IPS DF 6.9 (cell line): Measurements from ENCODE around the gene FAM219A.
"Not testable (repeated sequence)": the region's sequence is repeated elsewhere in the genome, so short reads cannot be mapped to it uniquely, and the experiment has no call there.

ENCODE experiments used
- DNase-seq: peaks from one replicate; pipeline ENCODE4 v3.0.0-alpha.2; 2013; ENCODE audit warnings: low read depth, low spot score
- H3K27ac ChIP-seq: one replicate; pipeline ENCODE4 v1.5.1; 2013; ENCODE audit warnings: low read length, control low read depth
- H3K27me3 ChIP-seq: 2 replicates; pipeline ENCODE4 v1.6.1; 2013; ENCODE audit warnings: mild to moderate bottlenecking, low read length; ENCODE audit not compliant: control insufficient read depth, insufficient read depth
- H3K36me3 ChIP-seq: 2 replicates; pipeline ENCODE4 v1.6.1; 2013; ENCODE audit warnings: low read length; ENCODE audit not compliant: control insufficient read depth, insufficient read depth
- H3K4me1 ChIP-seq: 2 replicates; pipeline ENCODE4 v1.6.1; 2013; ENCODE audit warnings: low read length; ENCODE audit not compliant: control insufficient read depth, insufficient read depth
- H3K4me3 ChIP-seq: 2 replicates; pipeline ENCODE4 v1.5.1; 2013; ENCODE audit warnings: mild to moderate bottlenecking, low read length
- H3K9me3 ChIP-seq: 2 replicates; pipeline ENCODE4 v1.6.1; 2013; ENCODE audit warnings: low read length, inconsistent platforms; ENCODE audit not compliant: control insufficient read depth, insufficient read depth
- WGBS: extraction: QIAGEN DNeasy Blood & Tissue Kit; methylation state at CpG from one replicate; pipeline ENCODE4 v1.1.7; 2013; ENCODE audit warnings: mixed read lengths, missing lambda C conversion rate; ENCODE audit not compliant: insufficient read length, insufficient coverage; 5-methylcytosine and 5-hydroxymethylcytosine counted together

FAM219A gene

GRCh38 chr9:34485822-34486221 is 27.5 kb upstream of the FAM219A start:
- H3K4me3 ChIP-seq = no peak overlapping the region
- H3K4me1 ChIP-seq = no peaks in the 10 kb centered on the region
- H3K36me3 ChIP-seq = no peaks in the 10 kb centered on the region
- no peaks in the 10 kb centered on the region for H3K27me3 ChIP-seq
- no CpG with 5 or more reads among the region's 6 CpGs for WGBS
- no peak overlapping the region for H3K27ac ChIP-seq
- DNase-seq = no peak
- H3K9me3 ChIP-seq = no peaks in the 10 kb centered on the region

GRCh38 chr9:34484678-34485077 is 26.3 kb upstream of the FAM219A start:
- no peaks in the 10 kb centered on the region for H3K27me3 ChIP-seq
- no peak for DNase-seq
- no peak overlapping the region for H3K4me3 ChIP-seq

DNA sequence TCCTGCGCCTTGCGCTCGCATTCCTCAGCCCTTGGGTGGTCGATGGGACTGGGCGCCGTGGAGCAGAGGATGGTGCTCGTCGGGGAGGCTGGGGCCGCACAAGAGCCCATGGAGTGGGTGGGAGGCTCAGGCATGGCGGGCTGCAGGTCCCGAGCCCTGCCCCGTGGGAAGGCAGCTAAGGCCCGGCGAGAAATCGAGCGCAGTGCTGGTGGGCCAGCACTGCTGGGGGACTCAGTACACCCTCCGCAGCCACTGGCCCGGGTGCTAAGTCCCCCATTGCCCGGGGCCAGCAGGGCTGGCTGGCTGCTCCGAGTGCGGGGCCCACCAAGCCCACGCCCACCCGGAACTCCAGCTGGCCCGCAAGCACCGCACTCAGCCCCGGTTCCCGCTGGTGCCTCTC is 24.4 kb upstream of the FAM219A start:
- not testable (repeated sequence) for H3K4me1 ChIP-seq, H3K4me3 ChIP-seq, H3K36me3 ChIP-seq, H3K27ac ChIP-seq, DNase-seq, H3K27me3 ChIP-seq, H3K9me3 ChIP-seq
- WGBS = no CpG with 5 or more reads among the region's 27 CpGs

More at GRCh38 chr9:34484678-34485077, 26.3 kb upstream of the FAM219A start:
- H3K4me1 ChIP-seq = no peaks in the 10 kb centered on the region
- no peaks in the 10 kb centered on the region for H3K9me3 ChIP-seq
- H3K27ac ChIP-seq = no peak overlapping the region
- H3K36me3 ChIP-seq = no peaks in the 10 kb centered on the region

- H3K4me1 ChIP-seq, H3K36me3 ChIP-seq, H3K27me3 ChIP-seq, H3K9me3 ChIP-seq, DNase-seq, H3K27ac ChIP-seq, H3K4me3 ChIP-seq: not testable (repeated sequence)
- no CpG with 5 or more reads among the region's 13 CpGs for WGBS
These were observed 23.2 kb upstream of the FAM219A start for GRCh38 chr9:34481620-34482019.

- no peaks in the 10 kb centered on the region for H3K9me3 ChIP-seq
- no peaks in the 10 kb centered on the region for H3K36me3 ChIP-seq
- no peaks in the 10 kb centered on the region for H3K27me3 ChIP-seq
- no peak overlapping the region for H3K4me3 ChIP-seq
- no peaks in the 10 kb centered on the region for H3K4me1 ChIP-seq
- no peak for DNase-seq
- no CpG with 5 or more reads among the region's 5 CpGs for WGBS
- H3K27ac ChIP-seq = no peak overlapping the region
These were observed 21.1 kb upstream of the FAM219A start for GRCh38 chr9:34479431-34479866.

GRCh38 chr9:34477541-34477940 is 19.2 kb upstream of the FAM219A start:
- no peak for DNase-seq
- H3K36me3 ChIP-seq = no peaks in the 10 kb centered on the region
- no peaks in the 10 kb centered on the region for H3K27me3 ChIP-seq
- WGBS = no CpG with 5 or more reads among the region's 1 CpG
- no peak overlapping the region for H3K27ac ChIP-seq
- H3K4me1 ChIP-seq = no peaks in the 10 kb centered on the region
- no peak overlapping the region for H3K4me3 ChIP-seq
- H3K9me3 ChIP-seq = no peaks in the 10 kb centered on the region

DNA sequence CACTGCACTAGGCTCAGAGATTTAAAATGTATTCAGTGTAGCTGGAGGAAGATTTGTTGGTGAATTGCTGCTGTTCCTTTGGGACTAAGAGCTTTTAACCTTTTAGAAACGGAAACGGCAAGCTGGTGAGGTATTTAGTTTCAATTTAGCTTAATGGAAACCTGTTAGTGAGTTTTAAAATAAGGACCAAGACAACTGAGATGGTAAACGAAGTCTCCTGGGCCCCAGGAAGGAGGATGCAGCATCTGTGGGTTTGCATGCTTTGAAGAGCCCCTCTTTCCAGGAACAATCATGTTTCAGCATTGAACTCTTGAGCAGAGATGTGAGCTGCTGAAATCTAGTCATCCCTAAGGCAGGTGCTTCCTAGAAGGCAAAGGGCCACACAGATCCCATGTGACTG is 16.7 kb upstream of the FAM219A start:
- no peaks in the 10 kb centered on the region for H3K36me3 ChIP-seq
- no peak overlapping the region for H3K4me3 ChIP-seq
- H3K4me1 ChIP-seq = no peaks in the 10 kb centered on the region
- H3K27me3 ChIP-seq = no peaks in the 10 kb centered on the region
- no peak overlapping the region for H3K27ac ChIP-seq
- no peaks in the 10 kb centered on the region for H3K9me3 ChIP-seq
- no peak for DNase-seq
- WGBS = no CpG with 5 or more reads among the region's 3 CpGs

GRCh38 chr9:34465468-34465867 is 7.1 kb upstream of the FAM219A start:
- DNase-seq = no peak
- Histone ChIP-seq H3K4me3 (no peak overlapping the region), H3K4me1 (no peaks in the 10 kb centered on the region), H3K9me3 (no peaks in the 10 kb centered on the region), H3K36me3 (no peaks in the 10 kb centered on the region), H3K27ac (no peak overlapping the region), H3K27me3 (no peaks in the 10 kb centered on the region)
- no CpG with 5 or more reads among the region's 1 CpG for WGBS

DNA sequence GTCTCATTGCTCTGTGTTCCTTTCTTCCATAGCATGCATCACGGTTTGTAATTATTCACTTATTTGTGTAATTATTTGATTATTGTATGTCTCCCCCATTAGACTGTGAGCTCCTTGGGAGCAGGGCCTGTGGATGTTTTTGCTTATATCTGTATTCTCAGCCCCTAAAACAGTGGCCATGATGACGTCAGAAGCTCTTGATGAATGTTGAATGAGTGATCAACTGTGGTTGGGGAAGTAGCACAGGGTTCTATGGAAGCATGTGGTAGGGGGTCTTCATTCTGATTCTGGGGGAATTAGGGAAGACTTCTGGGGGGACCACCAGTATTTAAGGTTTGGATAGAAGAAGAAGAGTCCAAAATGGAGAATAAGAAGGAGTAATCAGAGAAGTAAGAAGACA is 6.2 kb upstream of the FAM219A start:
- Histone ChIP-seq H3K4me1 (no peaks in the 10 kb centered on the region), H3K27me3 (no peaks in the 10 kb centered on the region), H3K4me3 (no peak overlapping the region), H3K36me3 (no peaks in the 10 kb centered on the region), H3K9me3 (no peaks in the 10 kb centered on the region), H3K27ac (no peak overlapping the region)
- DNase-seq = no peak
- WGBS = no CpG with 5 or more reads among the region's 2 CpGs

DNA sequence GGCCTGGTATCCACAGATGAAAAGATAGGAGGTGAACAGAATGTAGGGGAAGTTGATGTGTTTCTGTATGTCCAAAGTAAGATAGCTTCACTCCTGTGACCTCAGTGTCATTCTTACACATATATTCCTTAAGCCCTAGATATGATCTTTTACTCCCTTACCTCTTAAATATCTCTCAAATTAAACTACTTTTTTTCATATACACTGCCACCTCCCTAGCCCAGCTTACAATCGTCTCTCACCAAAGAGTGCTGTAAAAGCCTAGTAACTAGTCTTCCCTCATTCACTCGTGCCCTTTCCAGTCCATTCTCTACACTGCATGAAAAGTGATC is 5.5 kb upstream of the FAM219A start:
- no peaks in the 10 kb centered on the region for H3K9me3 ChIP-seq
- no peak for DNase-seq
- no peaks in the 10 kb centered on the region for H3K4me1 ChIP-seq
- H3K27ac ChIP-seq = no peak overlapping the region
- no peaks in the 10 kb centered on the region for H3K36me3 ChIP-seq
- H3K4me3 ChIP-seq = no peak overlapping the region
- no peaks in the 10 kb centered on the region for H3K27me3 ChIP-seq
- 100% methylated on average over 1 of the region's 2 CpGs for WGBS

DNA sequence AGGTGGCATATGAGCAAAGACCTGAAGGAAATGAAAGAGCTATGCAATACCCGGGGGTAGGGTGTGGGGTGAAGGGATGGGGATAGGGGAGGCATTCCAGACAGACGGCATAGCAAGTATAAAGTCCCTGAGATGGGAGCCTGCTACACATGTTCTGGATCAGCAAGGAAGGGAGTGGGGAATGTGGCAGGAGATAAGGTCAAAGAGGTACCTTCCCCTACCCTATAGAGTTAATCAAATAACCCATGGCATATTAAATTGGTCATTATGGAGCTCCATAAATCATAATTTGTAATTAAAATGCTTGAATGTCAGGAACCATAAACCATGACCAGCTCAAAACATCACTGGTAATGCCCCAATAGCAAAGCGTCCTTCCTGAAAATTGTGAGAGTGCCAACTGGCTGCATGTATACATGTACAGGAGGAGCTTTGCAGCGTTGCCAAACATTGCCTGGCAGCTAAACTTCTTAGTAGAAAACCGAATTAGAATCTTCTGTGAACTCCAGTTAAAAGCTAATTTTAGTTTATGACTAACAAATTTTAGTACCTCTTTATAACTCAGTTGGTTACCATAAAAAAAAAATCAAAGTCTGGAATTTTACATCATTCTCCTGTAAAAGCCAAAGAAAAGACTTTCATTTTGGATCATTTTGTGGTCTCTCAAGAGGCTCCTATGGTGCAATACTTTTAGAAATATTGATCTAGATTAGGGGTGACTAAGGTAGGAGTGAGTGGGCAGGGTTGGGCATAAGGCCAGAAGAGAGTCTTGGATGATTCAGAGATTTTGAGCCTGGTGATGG is 4.9 kb upstream of the FAM219A start:
- no CpG with 5 or more reads among the region's 5 CpGs for WGBS
- H3K27me3 ChIP-seq = no peaks in the 10 kb centered on the region
- no peaks in the 10 kb centered on the region for H3K36me3 ChIP-seq
- no peak for DNase-seq
- no peak overlapping the region for H3K27ac ChIP-seq
- no peak overlapping the region for H3K4me3 ChIP-seq
- H3K9me3 ChIP-seq = no peaks in the 10 kb centered on the region
- H3K4me1 ChIP-seq = no peaks in the 10 kb centered on the region
